SW480 (cell line): Measurements from ENCODE around the gene RXRB.

Experiments used
- DNase-seq: peaks from one replicate; pipeline ENCODE4 v3.0.0-alpha.2; 2016; ENCODE audit warnings: low spot score

The RXRB gene

GRCh38 chr6:33211666-33212422, 11.4 kb upstream of the RXRB start:
- DNase-seq: no peak

GRCh38 chr6:33211136-33211535, 10.7 kb upstream of the RXRB start:
- DNase-seq: no peak

DNA sequence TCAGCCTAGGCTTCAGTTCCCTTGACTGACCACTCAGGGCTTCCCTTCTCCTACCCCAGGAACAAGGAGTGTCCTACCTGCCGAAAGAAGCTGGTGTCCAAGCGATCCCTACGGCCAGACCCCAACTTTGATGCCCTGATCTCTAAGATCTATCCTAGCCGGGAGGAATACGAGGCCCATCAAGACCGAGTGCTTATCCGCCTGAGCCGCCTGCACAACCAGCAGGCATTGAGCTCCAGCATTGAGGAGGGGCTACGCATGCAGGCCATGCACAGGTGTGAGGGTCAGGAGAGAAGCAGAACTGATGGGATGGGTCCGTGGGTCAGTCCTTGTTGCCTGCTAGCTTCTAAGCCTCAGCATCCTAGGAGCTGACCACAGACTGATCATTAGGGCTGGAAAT, 9.4 kb upstream of the RXRB start:
- DNase-seq: no peak

DNA sequence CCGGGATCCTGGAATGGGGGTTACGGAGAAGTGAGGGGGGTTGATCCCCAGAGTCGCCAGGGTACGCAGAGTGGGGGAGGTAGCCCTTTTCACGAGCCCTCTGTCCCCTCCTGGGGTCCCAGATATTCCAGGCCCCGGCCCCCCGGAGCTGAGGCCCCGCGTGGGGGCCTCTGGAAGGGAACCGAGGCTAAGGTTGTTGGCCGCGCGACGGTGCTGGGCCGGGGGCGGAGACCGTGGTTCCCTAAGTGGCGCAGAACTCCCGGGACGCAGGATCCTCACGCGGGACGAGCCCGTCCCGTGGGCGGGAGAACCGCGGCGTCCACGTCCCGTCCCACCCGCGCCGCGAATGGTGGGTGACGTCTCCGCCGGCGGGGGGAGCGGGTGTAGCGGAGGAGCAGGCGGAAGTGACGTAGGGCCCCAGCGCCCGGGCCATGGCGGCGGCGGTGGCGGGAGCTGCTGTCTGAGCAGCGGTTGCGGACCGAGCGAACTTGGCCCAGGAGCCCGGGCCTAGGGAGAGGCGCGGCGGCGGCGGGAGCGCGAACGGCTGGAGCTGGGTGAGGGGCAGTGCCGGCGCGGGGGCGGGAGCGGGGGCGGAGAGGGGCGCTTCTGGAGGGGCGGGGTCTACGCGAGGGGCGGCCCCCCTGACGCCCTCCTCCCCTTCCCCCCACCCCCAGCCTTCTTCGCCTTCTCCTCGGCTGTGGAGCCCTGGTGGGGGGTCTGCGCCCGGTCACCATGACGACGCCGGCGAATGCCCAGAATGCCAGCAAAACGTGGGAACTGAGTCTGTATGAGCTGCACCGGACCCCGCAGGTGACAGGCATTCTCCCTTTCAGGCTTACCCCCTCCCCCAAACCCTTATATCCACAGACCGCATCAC, 7.9 kb upstream of the RXRB start, which contains the start of gene RING1:
Gene RING1, plus strand, starts transcription at position 410 of the 877 bp plus-strand sequence. Its CDS starts 323 bp downstream, at position 733.
- peak; percentile 58 for DNase-seq

- peak; percentile 11 for DNase-seq
Measured at GRCh38 chr6:33207552-33208090, 7.2 kb upstream of the RXRB start.

GRCh38 chr6:33206864-33207551, 6.5 kb upstream of the RXRB start:
- no peak for DNase-seq

GRCh38 chr6:33206027-33206863, 5.8 kb upstream of the RXRB start:
- DNase-seq: no peak

- peak; percentile 78 for DNase-seq
Measured at GRCh38 chr6:33205191-33206026, 4.9 kb upstream of the RXRB start.

DNA sequence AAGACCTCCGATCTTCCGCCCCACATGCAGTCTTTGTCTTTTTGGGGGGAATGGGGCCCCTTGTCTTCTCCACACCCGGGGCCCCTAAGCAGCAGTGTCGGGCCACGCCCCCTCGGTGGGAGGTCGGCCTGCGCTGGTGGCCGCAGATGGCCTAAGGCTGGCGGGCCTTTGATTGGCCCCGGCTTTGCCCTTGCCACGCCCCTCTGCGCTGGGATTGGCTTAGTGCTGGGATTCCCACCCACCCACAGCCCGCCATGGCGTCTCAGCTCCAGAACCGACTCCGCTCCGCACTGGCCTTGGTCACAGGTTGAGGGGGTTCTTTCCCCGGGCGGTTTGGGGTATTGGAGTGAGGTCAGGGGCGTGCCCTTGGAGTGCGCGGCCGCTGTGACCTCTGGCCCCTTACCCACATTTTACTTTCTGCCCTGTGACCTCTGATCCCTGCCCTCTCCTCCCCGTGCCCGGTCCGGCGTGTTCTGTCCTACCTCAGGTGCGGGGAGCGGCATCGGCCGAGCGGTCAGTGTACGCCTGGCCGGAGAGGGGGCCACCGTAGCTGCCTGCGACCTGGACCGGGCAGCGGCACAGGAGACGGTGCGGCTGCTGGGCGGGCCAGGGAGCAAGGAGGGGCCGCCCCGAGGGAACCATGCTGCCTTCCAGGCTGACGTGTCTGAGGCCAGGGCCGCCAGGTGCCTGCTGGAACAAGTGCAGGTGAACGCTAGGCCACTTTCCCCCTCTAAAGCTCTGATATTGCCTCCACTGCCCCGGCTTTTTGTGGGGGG, 4.1 kb upstream of the RXRB start, which contains the start of gene HSD17B8:
Gene HSD17B8, plus strand, starts transcription at position 241 of the 776 bp plus-strand sequence. Its CDS starts 14 bp downstream, at position 255.
- DNase-seq: peak; percentile 81

DNA sequence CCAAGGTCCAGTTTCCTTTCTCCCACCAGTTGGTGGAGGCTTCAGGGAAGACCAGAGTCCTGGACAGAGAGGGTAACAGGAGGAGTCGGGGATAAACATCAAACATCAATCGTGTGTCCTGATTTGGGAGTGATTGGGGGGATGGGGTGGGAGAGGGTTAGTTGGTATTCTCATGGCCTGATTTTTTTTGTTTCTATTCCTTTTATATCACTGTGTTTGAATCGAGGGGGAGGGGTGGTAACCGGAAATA, 3.6 kb upstream of the RXRB start:
- no peak for DNase-seq

DNA sequence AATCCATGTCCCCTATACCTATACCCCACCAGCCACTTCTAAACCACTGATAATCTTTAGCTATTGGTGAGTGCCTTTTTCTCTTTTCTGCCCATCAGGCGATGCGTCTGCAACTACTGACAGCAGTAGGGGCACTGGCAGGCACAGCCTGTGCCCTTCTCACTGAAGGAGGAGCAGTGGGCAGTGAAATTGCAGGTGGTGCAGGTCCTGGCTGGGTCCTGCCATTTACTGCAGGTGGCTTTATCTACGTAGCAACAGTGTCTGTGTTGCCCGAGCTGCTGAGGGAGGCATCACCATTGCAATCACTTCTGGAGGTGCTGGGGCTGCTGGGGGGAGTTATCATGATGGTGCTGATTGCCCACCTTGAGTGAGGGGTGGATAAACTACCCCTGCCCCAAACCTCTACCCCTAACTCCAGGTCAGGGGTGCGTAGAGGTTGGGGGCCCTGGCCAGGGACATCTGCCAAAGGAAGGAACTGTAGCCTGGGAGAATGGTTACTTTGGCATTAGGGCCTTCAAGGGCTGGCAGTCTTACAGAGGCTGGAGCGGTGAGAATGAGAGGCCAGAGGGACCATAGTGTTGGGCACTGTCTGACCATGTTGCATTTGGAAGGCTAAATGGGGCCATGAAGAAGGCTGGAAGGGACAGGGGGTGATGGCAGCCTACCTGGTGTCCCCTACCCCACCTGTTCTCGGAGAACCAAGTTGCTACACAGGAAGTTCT, 3.1 kb upstream of the RXRB start:
- DNase-seq: no peak

DNA sequence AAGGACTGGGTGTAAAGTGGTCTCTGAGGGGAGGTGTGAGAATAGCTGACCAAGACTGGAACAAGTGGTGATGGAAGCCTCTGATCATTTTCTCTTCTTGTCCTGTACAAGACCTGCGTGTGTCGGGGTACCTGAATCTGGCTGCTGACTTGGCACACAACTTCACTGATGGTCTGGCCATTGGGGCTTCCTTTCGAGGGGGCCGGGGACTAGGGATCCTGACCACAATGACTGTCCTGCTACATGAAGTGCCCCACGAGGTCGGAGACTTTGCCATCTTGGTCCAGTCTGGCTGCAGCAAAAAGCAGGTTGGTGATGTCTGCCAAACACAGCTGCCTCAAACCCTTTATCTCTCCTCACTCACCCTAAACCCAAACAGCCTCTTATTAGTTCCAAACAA, 2.3 kb upstream of the RXRB start:
- DNase-seq: no peak

DNA sequence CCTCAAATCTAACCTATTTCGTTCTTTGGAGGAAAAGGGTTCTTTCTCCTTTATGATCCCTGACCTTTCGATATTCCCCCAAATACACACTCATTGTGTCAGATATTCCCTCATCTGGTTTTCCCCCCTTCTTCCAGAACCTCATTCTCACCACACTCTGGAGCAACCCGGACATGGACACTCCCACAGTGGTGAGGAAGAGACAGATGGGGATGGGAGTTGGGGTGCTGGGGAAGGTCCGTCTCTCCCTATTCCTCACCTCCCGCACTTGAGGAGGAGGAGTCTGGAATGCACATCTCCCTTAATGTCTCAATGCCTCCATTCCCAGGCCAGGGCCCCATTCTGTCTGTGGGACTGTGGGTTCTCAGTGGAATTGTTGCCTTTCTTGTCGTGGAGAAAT, 1.5 kb upstream of the RXRB start:
- DNase-seq: no peak

- DNase-seq: no peak
Measured at GRCh38 chr6:33201147-33201545, 681 bp upstream of the RXRB start.

DNA sequence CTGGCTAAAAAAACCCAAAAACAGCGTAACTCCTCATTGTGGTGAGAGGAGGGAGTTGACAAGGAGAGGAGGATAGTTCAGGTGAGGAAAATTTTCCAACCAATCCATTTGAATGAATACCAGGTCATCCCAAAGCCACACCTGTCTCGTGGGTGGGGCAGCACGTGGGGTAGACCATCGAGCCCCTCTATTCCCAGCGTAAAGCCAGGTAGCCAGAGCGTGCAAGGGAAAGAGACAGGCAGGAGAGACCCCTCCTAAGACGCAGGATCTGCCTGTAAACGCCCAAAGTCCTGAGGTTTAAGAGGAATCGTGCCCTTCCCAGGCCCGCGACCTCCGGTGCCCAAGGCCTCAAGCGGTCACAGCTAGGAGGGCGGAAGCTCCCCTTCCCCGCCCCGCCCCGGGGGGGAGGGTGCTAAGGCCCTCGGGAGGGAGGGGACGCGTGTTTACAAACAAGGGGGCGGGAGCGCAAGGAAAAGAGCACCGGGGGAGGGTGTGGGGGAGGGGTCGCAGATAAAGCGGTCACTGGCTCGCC, 712 bp downstream of the RXRB start:
- DNase-seq: peak; percentile 75

DNA sequence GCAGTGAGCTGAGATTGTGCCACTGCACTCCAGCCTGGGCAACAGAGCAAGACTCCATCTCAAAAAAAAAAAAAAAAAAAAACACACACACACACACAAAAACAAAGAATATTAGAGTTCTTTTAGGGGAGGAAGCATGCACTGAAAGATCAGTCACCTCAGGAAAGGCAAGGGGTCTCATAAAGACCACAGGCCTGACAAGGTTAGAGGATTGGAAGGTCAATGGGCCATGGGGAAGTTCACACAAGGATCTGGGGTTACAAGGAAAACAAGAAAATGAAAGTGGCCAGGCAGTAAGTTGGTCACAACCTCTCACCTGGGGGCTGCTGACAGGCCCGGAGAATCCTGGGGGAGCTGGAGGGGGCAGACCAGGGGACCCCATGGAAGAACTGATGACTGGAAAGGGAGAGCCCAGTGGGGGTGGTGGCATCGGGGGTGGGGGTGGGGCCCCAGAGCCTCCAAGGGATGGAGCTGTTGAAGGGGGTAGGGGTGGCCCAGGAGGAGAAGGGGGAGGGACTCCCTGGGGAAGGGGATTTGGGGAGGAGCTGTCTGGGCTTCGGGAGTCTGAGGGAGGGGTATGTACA, 1.5 kb downstream of the RXRB start:
- no peak for DNase-seq

- DNase-seq: no peak
Measured at GRCh38 chr6:33198159-33198852, 2.2 kb downstream of the RXRB start.
